PC-9 (cell line): Measurements from ENCODE around the gene CHRNA9. TPM values are rescaled to one million over a fixed set of nuclear protein-coding genes. Genes with fewer than 3 reads are reported as not detected.
A peak's percentile ranks its signal among the peaks of the same experiment; 100 is the strongest.

ENCODE experiments used
- BruUV-seq: library from RNA; stranded (reverse); fragments of 400-500 nt; replicated peaks from 2 replicates; lab custom pipeline; 2021; lab: Mats Ljungman, UMichigan
- CTCF ChIA-PET: fragments of 300-600 bp; sonication (Branson Sonifier 250); formaldehyde crosslinking; loops from one replicate; lab custom pipeline; 2022; ENCODE audit warnings: antibody characterized with exemption; lab: Charles Lee
- POLR2A ChIA-PET: fragments of 300-600 bp; sonication (Branson Sonifier 250); formaldehyde crosslinking; loops from one replicate; lab custom pipeline; 2022; ENCODE audit warnings: antibody characterized with exemption; ENCODE audit not compliant: unreplicated experiment; lab: Charles Lee
- DNase-seq, 2 experiments: peaks; one replicate each; pipeline versions ENCODE4 v3.0.0 to v3.0.0-alpha.2; 2015 to 2022; ENCODE audit warnings: mixed read lengths in 1 of 2
- H2AFZ ChIP-seq: fragments of 200-600 bp; sonication (generic); 2 replicates; pipeline ENCODE4 v1.8.1; 2017; ENCODE audit warnings: antibody characterized with exemption
- H3F3A ChIP-seq: fragments of 200-600 bp; sonication (generic); 2 replicates; pipeline ENCODE4 v1.8.1; 2017; ENCODE audit warnings: antibody characterized with exemption, mild to moderate bottlenecking, low read depth; ENCODE audit not compliant: insufficient read depth
- H3K27ac ChIP-seq: fragments of 200-600 bp; sonication (generic); 2 replicates; pipeline ENCODE4 v1.6.1; 2016; ENCODE audit warnings: mixed run types
- H3K27me3 ChIP-seq: fragments of 200-600 bp; sonication (generic); 2 replicates; pipeline ENCODE4 v1.6.1; 2016; ENCODE audit warnings: low read depth, mixed run types; ENCODE audit not compliant: insufficient read depth
- H3K36me3 ChIP-seq: fragments of 200-600 bp; sonication (generic); 2 replicates; pipeline ENCODE4 v1.6.1; 2016; ENCODE audit warnings: low read depth, mixed run types
- H3K4me1 ChIP-seq: fragments of 200-600 bp; sonication (generic); replicated peaks from 2 replicates; pipeline ENCODE4 v1.6.1; 2016; ENCODE audit warnings: mixed run types; ENCODE audit not compliant: insufficient read depth
- H3K4me2 ChIP-seq: fragments of 200-600 bp; sonication (generic); 2 replicates; pipeline ENCODE4 v1.6.1; 2017; ENCODE audit warnings: mixed run types
- H3K4me3 ChIP-seq: fragments of 200-600 bp; sonication (generic); 2 replicates; pipeline ENCODE4 v1.6.1; 2016; ENCODE audit warnings: mixed run types
- H3K79me2 ChIP-seq: fragments of 200-600 bp; sonication (generic); 2 replicates; pipeline ENCODE4 v1.6.1; 2017; ENCODE audit warnings: low read depth, mixed run types
- H3K9me2 ChIP-seq: fragments of 200-600 bp; sonication (generic); 2 replicates; pipeline ENCODE4 v1.8.1; 2017; ENCODE audit warnings: mild to moderate bottlenecking; ENCODE audit not compliant: insufficient read depth
- H3K9me3 ChIP-seq: fragments of 200-600 bp; sonication (generic); 2 replicates; pipeline ENCODE4 v1.8.1; 2016; ENCODE audit warnings: low read depth; ENCODE audit not compliant: insufficient read depth
- H4K20me1 ChIP-seq: fragments of 200-600 bp; sonication (generic); 2 replicates; pipeline ENCODE4 v1.8.1; 2017; ENCODE audit not compliant: insufficient read depth
- CTCF ChIP-seq: fragments of 200-600 bp; sonication (generic); conservative IDR thresholded peaks from 2 replicates; pipeline ENCODE4 v1.6.1; 2017; ENCODE audit warnings: mixed run types, antibody characterized with exemption, mild to moderate bottlenecking, moderate library complexity
- EZH2 ChIP-seq: fragments of 200-600 bp; sonication (generic); IDR thresholded peaks from 2 replicates; pipeline ENCODE4 v1.8.0; 2017; ENCODE audit warnings: antibody characterized with exemption, low read depth
- intact Hi-C: fragments of 100-400 bp; cut with micrococcal nuclease; formaldehyde crosslinking; loops from one replicate; pipeline ENCODE4 v1.10.0; 2022; ENCODE audit not compliant: unreplicated experiment
- total RNA-seq: library from RNA; stranded (reverse); gene quantifications from 2 replicates; pipeline ENCODE4 v1.2.3, GENCODE V29; 2021

Gene CHRNA9
- total RNA-seq, 1 experiment from 2014 or later = not detected

GRCh38 chr4:40335525-40335894 lies 377 bp downstream of the CHRNA9 start:
- intact Hi-C loops = no loop called here
- DNase-seq = no peak
- H3K9me2 ChIP-seq = no peaks in the 10 kb centered on the region
- H3F3A ChIP-seq = peaks cover 20% of the 10 kb centered on the region; the same call in 1 of the 2 replicates
- H3K79me2 ChIP-seq = no peaks in the 10 kb centered on the region
- CTCF ChIA-PET = interaction anchor here (0.5 kb wide), 1 partner anchor 186 kb away, joined by 8 read pairs; no protein-coding TSS in a partner anchor
- no peaks in the 10 kb centered on the region; the same call in 1 of the 2 replicates for H3K9me3 ChIP-seq
- peak overlapping the region; percentile 93; the same call in 1 of the 2 replicates for H3K27ac ChIP-seq
- H4K20me1 ChIP-seq = no peaks in the 10 kb centered on the region
- H3K4me1 ChIP-seq = peaks cover 46% of the 10 kb centered on the region
- TF ChIP-seq CTCF = no peak
- TF ChIP-seq EZH2 = no peak
- no peak overlapping the region; the same call in 1 of the 2 replicates for H2AFZ ChIP-seq
- H3K4me2 ChIP-seq = 0 out of 2 replicates have a peak overlapping the region, but pooled peaks have one; percentile 71
- H3K27me3 ChIP-seq = no peaks in the 10 kb centered on the region
- H3K4me3 ChIP-seq = no peak overlapping the region
- H3K36me3 ChIP-seq = no peaks in the 10 kb centered on the region
- no TSS peak for BruUV-seq
- POLR2A ChIA-PET = interaction anchor here (0.6 to 0.8 kb wide), 2 partner anchors 19 to 399 kb away, joined by 3 to 8 read pairs; no protein-coding TSS in a partner anchor

GRCh38 chr4:40337051-40337450 lies 1.9 kb downstream of the CHRNA9 start:
- Histone ChIP-seq H3K27me3 (no peaks in the 10 kb centered on the region), H3K4me3 (no peak overlapping the region), H3K27ac (no peak overlapping the region), H4K20me1 (no peaks in the 10 kb centered on the region), H2AFZ (no peak overlapping the region), H3K9me2 (no peaks in the 10 kb centered on the region), H3K36me3 (no peaks in the 10 kb centered on the region), H3K4me1 (peaks cover 47% of the 10 kb centered on the region), H3K9me3 (no peaks in the 10 kb centered on the region; the same call in 1 of the 2 replicates), H3K4me2 (no peak overlapping the region), H3F3A (peaks cover 20% of the 10 kb centered on the region; the same call in 1 of the 2 replicates), H3K79me2 (no peaks in the 10 kb centered on the region)
- ChIA-PET POLR2A (no interaction called here), CTCF (no interaction called here)
- intact Hi-C loops = no loop called here
- BruUV-seq = no TSS peak
- TF ChIP-seq CTCF (no peak), EZH2 (no peak)
- no peak for DNase-seq

GRCh38 chr4:40337523-40337922 lies 2.4 kb downstream of the CHRNA9 start:
- Histone ChIP-seq H4K20me1 (no peaks in the 10 kb centered on the region), H3K9me2 (no peaks in the 10 kb centered on the region), H3K9me3 (no peaks in the 10 kb centered on the region; the same call in 1 of the 2 replicates), H3K27ac (no peak overlapping the region), H3F3A (peaks cover 20% of the 10 kb centered on the region; the same call in 1 of the 2 replicates), H3K4me3 (no peak overlapping the region), H3K4me1 (peaks cover 45% of the 10 kb centered on the region), H3K79me2 (no peaks in the 10 kb centered on the region), H3K36me3 (no peaks in the 10 kb centered on the region), H2AFZ (no peak overlapping the region), H3K27me3 (no peaks in the 10 kb centered on the region), H3K4me2 (no peak overlapping the region)
- no peak for DNase-seq
- BruUV-seq = no TSS peak
- no peak for TF ChIP-seq CTCF
- TF ChIP-seq EZH2 = no peak
- intact Hi-C loops = no loop called here
- CTCF ChIA-PET = no interaction called here
- POLR2A ChIA-PET = no interaction called here
